Activated naive CD4-positive, alpha-beta T cell treated with anti-CD3 and anti-CD28 coated beads for 36 hours (primary cell): ENCODE measurements around the gene ENKUR. TPM values are rescaled to one million over a fixed set of nuclear protein-coding genes. Genes with fewer than 3 reads are reported as not detected.

Experiments
- total RNA-seq, 2 experiments: library from RNA; stranded (reverse); gene quantifications; one replicate each; pipeline ENCODE4 v1.2.3, GENCODE V29; 2021

Gene ENKUR
- total RNA-seq, 2 experiments from 2014 or later = not detected

Other genes starting within 250 kb of the ENKUR start
- 1 to 10 TPM in 1 of 2 experiments, under 1 TPM in 1; 0.99 to 1.1 TPM for gene PRTFDC1, start 63.6 kb downstream of the ENKUR start, total RNA-seq
- gene THNSL1, start 454 bp upstream of the ENKUR start, total RNA-seq = 1 to 10 TPM; 6.3 to 7.1 TPM
- gene GPR158, start 158.8 kb upstream of the ENKUR start, total RNA-seq = not detected